ENCODE results near the gene SLC6A20.

- TF ChIP-seq CTCF (IDR thresholded peaks at IDR 0.05) (no peak), POLR2A (IDR thresholded peaks at IDR 0.05) (no peak)
Measured at GRCh38 chr3:45796902-45797637, 734 bp upstream of the SLC6A20 start.
